Sciatic nerve (tissue), 2 donors: Measurements from ENCODE around the gene CA11. TPM values are rescaled to one million over a fixed set of nuclear protein-coding genes. Genes with fewer than 3 reads are reported as not detected.
"Not testable (repeated sequence)": the region's sequence is repeated elsewhere in the genome, so short reads cannot be mapped to it uniquely, and the experiment has no call there.

Experiments used
- ATAC-seq: fragments of 200-7000 bp; cut with Tn5 transposase; one replicate; pipeline ENCODE4 v1.9.1; 2020; ENCODE audit warnings: mild to moderate bottlenecking, moderate library complexity
- DNase-seq: peaks from one replicate; pipeline ENCODE4 v3.0.0-alpha.2; 2020; ENCODE audit warnings: low spot score
- intact Hi-C: fragments of 100-400 bp; cut with DNase I; formaldehyde crosslinking; loops from one replicate; pipeline ENCODE4 v1.14.2; 2022
- total RNA-seq: library from RNA; stranded (reverse); fragmentation: NEBNext Ultra II Directional; extraction: Animal tissue kit (Norgen Biotek cat#: 25700); gene quantifications from one replicate; pipeline ENCODE4 v1.2.1, GENCODE V29; 2021
- donor health status: DM: no; HTN: no; CAD: no.
- donor health status: DM: no; HTN: no; CAD: no.

CA11 gene
- total RNA-seq, 1 donor from 2014 or later: 10.5 TPM

DNA sequence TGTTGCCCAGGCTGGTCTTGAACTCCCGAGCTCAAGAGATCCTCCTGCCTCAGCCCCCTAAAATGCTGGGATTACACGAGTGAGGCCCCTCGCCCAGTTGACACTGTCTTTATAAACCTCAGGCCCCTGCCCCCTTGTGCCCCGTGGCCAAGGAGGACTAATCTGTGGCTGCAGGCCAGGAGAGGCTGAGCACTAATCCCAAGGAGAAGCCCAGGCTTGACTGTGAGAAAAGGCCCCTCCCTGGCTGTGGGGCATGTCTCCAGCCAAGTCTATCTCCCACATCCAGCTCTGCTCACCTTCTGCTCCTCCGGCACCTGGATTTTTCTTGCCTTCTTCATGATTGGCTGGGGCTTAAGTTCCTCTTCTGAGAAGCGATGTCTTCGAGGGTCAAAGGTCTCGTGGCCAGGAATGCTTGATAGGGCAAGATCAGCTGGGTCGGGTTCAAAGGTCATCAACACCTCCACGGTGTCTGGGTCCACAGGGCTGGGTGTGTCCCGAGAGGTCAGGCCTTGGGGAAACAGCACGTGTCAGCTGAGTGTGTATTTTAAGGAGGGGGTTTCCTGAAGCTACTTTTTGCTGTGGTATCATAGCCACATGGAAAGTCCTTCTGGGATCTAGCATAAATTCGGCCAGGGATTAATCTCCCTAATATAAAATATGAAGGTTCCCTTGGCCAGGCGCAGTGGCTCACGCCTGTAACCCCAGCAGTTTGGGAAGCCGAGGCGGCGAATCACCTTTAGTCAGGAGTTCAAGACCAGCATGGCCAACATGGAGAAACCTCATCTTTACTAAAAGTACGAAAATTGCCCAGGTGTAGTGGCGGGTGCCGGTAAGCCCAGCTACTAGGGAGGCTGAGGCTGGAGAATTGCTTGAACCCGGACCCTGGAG, 12.6 kb downstream of the CA11 start:
- no peak for ATAC-seq
- DNase-seq: peak; percentile 72
- intact Hi-C loops: no loop called here

DNA sequence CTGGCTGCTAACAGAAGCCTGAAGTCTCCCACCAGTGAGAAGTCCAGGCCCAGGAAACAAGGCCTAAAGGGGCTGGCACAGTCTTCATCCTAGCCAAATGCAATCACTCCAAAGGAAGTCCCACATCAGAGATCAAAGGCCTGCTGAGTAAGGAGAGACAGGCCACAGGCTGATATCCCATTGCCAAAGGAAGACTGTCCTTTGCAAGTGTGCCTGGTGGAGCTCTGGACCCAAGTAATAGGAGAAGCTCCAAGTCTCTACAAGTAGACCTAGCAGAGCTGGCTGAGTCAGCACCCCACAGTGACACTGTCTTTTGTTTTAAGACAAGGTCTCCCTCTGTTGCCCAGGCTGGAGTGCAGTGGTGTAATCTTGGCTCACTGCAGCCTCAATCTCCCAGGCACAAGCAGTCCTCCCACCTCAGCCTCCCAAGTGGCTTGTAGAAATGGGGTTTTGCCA, 13.3 kb downstream of the CA11 start:
- intact Hi-C loops: no loop called here
- no peak for DNase-seq
- ATAC-seq: no peak

DNA sequence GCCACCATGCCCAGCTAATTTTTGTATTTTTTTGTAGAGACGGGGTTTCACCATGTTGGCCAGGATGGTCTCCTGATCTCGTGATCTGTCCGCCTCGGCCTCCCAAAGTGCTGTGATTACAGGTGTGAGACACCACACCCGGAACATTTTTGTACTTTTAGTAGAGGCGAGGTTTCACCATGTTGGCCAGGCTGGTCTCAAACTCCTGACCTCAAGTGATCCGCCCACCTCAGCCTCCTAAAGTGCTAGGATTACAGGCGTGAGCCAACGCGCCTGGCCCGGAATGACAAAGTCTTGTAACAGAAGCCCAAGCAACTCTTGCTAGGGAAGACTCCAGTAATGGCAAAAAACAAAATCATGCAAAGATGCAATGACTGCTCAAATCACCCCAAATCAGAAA, 13.7 kb downstream of the CA11 start:
- intact Hi-C loops, DNase-seq, ATAC-seq: not testable (repeated sequence)

DNA sequence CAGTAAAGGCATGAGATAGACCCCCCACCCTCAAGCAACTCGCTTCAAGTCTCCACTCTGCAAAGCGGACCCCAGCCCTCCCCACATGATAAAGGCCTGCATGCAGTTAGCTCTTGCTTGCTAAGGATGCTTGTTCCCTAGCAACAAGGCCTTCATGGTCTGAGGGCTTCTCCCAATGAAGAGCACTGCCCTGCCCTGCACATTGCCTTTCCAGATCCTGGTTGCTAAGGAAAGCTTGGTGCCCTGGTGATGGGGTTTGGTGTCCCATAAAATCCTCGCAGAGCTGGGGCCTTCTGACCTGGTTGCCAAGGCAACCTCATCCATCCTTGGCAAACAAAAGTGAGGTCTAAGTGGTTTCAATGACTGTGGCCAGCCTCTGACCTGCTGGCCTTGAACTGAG, 14.8 kb downstream of the CA11 start:
- DNase-seq: no peak
- no peak for ATAC-seq
- intact Hi-C loops: no loop called here

DNA sequence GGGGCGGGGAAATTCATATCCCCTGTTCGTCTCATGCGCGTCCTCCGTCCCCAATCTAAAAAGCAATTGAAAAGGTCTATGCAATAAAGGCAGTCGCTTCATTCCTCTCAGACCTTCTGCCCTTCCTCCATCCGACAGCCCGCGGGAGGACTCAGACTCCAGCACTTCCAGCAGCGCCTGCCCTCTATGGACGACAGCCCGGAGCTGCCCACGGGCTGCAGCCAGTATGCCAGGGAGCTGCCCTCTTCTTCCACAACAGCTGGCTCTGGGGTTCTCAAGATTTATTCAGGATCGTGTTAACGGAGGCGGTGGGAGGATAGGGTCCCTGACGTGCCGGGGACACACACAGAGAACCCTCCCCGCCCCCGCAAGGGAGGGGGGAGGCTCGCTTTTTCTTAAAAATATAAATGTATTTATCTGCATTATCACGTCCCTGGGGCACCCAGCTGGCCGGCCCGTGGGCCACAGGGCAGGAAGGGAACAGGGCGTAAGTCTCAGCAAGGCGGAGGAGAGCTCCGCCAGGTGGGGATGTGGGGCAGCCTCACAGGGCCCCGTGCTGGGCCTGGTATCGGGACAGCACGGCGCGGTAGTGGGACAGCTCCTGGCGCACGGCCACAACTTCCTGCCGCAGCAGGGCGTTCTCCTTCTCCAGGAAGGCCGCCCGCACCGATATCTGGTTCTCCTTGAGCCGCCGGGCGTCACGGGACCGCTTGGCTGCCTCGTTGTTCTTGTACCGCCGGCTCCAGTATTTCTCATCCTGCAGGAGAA, 15.5 kb downstream of the CA11 start:
- peak; percentile 83 for DNase-seq
- intact Hi-C loops: no loop called here
- ATAC-seq: no peak

DNA sequence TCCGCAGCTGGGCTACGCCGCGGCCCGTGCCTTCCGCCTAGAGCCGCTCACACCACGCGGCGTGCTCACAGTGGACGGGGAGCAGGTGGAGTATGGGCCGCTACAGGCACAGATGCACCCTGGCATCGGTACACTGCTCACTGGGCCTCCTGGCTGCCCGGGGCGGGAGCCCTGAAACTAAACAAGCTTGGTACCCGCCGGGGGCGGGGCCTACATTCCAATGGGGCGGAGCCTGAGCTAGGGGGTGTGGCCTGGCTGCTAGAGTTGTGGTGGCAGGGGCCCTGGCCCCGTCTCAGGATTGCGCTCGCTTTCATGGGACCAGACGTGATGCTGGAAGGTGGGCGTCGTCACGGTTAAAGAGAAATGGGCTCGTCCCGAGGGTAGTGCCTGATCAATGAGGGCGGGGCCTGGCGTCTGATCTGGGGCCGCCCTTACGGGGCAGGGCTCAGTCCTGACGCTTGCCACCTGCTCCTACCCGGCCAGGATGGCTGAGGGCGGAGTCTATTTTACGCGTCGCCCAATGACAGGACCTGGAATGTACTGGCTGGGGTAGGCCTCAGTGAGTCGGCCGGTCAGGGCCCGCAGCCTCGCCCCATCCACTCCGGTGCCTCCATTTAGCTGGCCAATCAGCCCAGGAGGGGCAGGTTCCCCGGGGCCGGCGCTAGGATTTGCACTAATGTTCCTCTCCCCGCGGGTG, 16.2 kb downstream of the CA11 start:
- intact Hi-C loops: no loop called here
- DNase-seq: peak; percentile 83
- ATAC-seq: peak; percentile 9

DNA sequence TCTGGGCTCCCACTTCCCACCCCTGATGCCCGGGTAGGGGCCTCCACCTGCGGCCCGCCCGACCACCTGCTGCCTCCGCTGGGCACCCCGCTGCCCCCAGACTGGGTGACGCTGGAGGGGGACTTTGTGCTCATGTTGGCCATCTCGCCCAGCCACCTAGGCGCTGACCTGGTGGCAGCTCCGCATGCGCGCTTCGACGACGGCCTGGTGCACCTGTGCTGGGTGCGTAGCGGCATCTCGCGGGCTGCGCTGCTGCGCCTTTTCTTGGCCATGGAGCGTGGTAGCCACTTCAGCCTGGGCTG, 16.7 kb downstream of the CA11 start:
- intact Hi-C loops: no loop called here
- DNase-seq (peak; percentile 61), ATAC-seq (no peak)

DNA sequence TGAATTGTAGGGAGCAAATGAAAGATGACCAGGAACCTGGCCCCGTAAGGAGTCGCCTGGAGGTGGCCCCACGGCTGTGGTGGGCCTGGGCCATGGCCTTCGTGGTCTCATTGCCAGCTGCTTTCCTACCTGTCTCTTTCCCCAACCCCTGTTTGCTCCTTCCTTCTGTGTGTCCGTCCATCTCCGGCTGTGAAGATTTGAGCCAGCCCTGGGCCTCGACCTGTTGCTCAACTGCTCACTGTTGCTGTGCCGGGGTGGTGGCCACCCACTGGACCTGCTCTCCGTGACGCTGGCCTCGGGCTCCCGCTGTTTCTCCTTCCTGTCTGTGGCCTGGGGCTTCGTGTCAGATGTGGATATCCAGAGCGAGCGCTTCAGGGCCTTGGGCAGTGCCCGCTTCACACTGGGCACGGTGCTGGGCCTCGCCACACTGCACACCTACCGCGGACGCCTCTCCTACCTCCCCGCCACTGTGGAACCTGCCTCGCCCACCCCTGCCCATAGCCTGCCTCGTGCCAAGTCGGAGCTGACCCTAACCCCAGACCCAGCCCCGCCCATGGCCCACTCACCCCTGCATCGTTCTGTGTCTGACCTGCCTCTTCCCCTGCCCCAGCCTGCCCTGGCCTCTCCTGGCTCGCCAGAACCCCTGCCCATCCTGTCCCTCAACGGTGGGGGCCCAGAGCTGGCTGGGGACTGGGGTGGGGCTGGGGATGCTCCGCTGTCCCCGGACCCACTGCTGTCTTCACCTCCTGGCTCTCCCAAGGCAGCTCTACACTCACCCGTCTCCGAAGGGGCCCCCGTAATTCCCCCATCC, 17.3 kb downstream of the CA11 start:
- ATAC-seq: no peak

DNA sequence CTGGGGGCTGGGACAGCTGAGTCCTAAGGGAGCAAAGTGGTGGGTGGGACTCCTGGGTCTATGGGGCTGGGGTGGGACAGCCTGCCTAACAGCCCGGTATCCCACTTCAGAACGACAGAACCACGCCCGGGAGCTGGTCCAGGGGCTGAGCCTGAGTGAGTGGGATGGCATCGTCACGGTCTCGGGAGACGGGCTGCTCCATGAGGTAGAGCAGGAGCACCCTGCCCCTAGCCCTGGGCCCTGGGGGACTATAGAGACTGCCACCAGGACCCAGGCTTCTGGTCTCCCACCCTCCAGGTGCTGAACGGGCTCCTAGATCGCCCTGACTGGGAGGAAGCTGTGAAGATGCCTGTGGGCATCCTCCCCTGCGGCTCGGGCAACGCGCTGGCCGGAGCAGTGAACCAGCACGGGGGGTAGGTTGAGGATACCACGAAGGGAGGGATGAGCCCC, 18.1 kb downstream of the CA11 start:
- ATAC-seq (no peak), DNase-seq (no peak)
- intact Hi-C loops: no loop called here

More for the DNA sequence above, 17.3 kb downstream of the CA11 start:
- intact Hi-C loops: no loop called here
- DNase-seq: peak; percentile 71

DNA sequence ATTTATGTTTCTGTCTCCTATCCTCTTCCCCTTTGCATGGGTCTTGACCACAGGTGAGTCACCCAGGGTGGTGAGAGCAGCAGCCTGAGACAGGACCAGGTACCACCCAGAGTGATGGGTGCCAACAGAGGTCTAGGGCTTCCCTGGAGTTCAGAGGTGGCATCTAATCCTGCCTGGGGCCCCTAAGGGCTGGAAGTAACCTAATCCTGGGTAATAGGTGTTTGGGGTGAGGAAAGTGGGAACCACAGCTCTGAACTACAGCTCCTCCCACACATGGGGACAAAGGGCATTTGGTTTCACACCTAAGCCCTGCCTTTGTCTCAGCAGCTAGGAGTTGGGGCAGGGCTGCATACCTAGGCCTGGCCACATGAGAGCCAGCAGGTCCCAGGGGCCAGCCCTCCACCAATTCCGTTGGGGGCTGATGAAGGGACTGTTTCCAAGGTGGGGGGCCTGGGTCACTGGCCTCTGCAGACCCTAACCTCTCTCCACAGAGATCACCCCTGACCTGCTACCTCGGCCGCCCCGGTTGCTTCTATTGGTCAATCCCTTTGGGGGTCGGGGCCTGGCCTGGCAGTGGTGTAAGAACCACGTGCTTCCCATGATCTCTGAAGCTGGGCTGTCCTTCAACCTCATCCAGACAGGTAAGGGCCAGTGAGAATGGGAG, 18.7 kb downstream of the CA11 start:
- DNase-seq: no peak
- intact Hi-C loops: no loop called here

DNA sequence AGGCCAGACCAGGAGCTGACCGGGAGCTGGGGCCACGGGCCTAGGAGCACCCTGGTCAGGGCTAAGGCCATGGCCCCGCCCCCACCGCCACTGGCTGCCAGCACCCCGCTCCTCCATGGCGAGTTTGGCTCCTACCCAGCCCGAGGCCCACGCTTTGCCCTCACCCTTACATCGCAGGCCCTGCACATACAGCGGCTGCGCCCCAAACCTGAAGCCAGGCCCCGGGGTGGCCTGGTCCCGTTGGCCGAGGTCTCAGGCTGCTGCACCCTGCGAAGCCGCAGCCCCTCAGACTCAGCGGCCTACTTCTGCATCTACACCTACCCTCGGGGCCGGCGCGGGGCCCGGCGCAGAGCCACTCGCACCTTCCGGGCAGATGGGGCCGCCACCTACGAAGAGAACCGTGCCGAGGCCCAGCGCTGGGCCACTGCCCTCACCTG, 20.1 kb downstream of the CA11 start:
- DNase-seq (no peak), ATAC-seq (no peak)
- intact Hi-C loops: no loop called here

More for the DNA sequence above, 18.7 kb downstream of the CA11 start:
- ATAC-seq: no peak

DNA sequence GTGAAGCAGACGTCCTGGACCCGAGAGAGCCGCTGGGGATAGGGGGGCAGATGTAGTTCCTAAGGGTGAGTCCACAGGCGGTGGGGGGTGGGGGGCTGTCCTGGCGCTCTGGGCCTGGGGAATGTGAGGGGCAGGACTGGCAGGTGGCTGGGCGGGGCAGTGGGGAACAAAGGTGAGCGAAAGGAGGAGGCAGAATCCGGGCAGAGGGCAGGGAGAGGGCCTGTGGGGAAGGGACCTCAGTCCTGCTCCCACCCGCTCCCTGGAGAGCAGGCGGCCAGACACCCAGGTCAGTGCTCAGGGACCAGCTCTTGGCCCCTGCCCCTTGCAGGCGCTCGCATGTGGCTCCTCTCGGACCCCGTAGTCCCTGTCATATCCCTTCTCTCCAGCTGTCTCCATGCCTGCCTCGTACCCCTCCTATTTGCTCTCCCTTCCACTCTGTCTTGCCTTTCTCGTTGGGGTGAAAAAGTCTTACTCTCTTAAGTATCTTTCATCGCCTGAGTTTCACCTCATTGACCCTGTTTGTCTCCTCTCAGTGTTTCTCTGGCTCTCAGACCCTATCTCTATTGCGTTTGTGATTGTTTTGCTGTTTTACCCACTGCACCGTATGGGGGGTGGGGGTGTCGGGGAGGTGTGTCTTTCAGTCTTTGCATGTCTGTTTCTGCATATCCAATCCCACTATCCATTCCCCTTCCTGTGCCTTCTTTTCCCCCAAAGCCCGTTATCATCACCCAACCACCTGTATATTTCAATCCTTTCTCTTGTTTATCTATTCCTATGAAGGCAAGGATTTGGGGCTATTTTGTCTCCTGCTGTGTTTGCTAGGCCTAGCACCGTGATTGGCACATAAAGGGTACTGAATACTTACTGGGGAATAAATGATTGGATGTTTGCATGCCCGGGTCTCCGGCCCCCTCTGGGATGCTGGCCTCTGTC, 20.9 kb downstream of the CA11 start:
- intact Hi-C loops: no loop called here
- no peak for ATAC-seq
- no peak for DNase-seq

DNA sequence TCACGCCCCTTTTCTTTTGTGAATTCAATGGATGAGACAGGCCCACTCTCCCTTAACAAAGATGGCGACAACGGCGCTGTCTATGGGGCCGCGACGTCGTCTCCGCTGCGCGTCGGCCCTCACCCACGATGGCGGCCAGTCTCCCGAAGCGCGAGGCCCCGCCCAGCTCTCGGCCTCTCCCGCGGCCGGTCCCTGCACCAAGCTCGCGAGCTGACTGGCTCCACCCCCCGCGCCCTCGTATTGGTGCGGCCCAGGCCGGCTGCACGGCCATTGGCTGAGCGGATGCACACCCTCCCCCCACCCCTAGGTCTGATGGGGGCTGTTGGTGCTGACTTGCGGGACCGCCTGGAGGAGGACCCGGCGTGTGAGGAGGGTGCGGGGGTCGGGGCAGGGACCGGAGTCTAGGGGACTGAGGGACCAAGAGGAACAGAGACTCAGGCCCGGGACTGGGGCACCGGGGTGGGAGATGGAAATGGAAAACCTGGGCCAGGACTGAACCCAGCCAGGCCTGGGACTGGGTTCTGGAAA, 21.9 kb downstream of the CA11 start:
- intact Hi-C loops: no loop called here
- DNase-seq (peak; percentile 99), ATAC-seq (peak; percentile 88)

DNA sequence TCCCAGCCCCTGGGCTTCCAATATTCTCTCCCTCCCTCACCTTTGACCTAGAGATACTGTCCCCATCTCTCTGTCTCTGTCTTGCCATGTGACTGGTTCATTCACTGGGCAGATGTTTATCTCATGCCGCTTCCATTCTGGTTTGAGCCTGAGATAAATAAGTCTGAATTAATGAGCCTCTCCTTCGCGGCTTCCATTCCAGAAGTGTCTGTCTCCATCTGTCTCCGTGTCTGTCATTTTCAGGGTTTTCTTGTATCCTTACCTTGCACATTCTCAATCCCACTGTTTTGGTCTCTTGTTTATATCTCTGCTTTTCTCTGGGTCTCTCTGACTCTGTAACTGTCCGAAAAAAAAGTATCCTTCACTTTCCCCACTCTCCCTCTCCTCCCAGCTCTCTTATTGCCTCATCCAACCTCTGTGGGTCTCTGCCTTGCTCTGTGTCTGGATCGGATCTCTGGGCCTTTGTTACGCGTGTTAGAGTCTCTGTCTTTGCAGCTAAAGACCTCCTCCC, 22.4 kb downstream of the CA11 start:
- intact Hi-C loops: no loop called here
- DNase-seq: no peak

DNA sequence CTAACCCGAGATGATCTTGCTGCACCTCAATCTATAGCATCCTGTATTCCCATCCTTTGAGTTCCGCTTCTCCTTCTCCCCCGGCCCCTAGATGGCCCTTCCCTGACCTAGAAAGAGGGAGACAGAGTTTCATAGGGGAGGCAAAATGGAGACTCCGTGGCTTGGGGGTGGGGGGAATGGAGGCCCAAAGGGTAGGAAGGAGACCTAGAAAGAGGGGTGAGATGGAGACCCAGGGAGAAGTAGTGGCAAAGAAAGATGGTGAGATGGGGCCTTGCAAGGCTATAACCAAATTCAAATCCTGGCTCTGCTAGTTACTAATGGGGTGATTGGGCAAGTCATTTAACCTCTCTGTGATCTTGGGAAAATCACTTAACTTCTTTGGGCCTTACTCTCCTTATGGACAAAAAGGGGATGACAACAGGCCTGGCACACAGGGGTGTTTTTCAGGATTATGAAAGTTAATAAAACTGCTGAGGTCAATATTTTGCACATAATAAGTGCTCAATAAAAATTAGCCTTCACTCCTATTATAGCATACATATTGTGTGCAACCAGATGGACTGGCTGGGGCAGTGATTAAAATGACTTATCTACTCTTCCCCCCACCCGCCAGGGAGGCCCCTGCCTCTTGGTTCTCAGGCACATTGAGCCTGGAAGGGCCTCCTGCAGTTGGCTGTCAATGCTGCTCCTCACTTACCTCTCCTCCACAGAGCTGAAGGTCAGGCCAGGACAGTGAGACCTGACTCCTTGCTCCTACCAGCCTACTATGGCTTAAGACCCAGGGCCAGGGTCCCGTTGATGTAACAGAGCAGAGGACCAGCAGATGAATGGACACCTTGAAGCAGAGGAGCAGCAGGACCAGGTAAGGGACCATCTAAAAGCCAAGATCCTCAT, 26.0 kb downstream of the CA11 start:
- DNase-seq (no peak), ATAC-seq (no peak)
- intact Hi-C loops: no loop called here

More for the DNA sequence above, 22.4 kb downstream of the CA11 start:
- ATAC-seq: no peak
